PC-3 (cell line): Measurements from ENCODE around the gene PTCH1. TPM values are rescaled to one million over a fixed set of nuclear protein-coding genes. Genes with fewer than 3 reads are reported as not detected.

Experiments
- ATAC-seq: fragments of 200-7000 bp; cut with Tn5 transposase; 2 replicates; pipeline ENCODE4 v1.9.1; 2020; ENCODE audit warnings: mild to moderate bottlenecking, moderate library complexity
- BruUV-seq: library from RNA; stranded (reverse); fragments of 400-500 nt; replicated peaks from 2 replicates; lab custom pipeline; 2021; lab: Mats Ljungman, UMichigan
- CTCF ChIA-PET: fragments of 300-600 bp; sonication (Branson Sonifier 250); formaldehyde crosslinking; loops from one replicate; lab custom pipeline; 2022; ENCODE audit warnings: antibody characterized with exemption; lab: Charles Lee
- POLR2A ChIA-PET: fragments of 300-600 bp; sonication (Branson Sonifier 250); formaldehyde crosslinking; loops from one replicate; lab custom pipeline; 2022; ENCODE audit warnings: antibody characterized with exemption; ENCODE audit not compliant: unreplicated experiment; lab: Charles Lee
- DNase-seq: peaks from one replicate; pipeline ENCODE4 v3.0.0-alpha.2; 2015
- H2AFZ ChIP-seq: fragments of 300-600 bp; sonication (generic); 2 replicates; pipeline ENCODE4 v1.6.0; 2016; ENCODE audit warnings: antibody characterized with exemption, low read length
- H3F3A ChIP-seq: fragments of 300-600 bp; sonication (generic); one replicate; pipeline ENCODE4 v1.6.0; 2017; ENCODE audit warnings: antibody characterized with exemption, low read length, control low read depth, mild to moderate bottlenecking; ENCODE audit not compliant: unreplicated experiment
- H3K27ac ChIP-seq: fragments of 300-600 bp; sonication (generic); 2 replicates; pipeline ENCODE4 v1.5.1; 2016; ENCODE audit warnings: mild to moderate bottlenecking, low read length
- H3K27me3 ChIP-seq: fragments of 300-600 bp; sonication (generic); 2 replicates; pipeline ENCODE4 v1.6.1; 2016; ENCODE audit warnings: low read length, mixed read lengths
- H3K36me3 ChIP-seq: fragments of 300-600 bp; sonication (generic); 2 replicates; pipeline ENCODE4 v1.6.1; 2016; ENCODE audit warnings: low read depth, mixed run types, low read length, mixed read lengths
- H3K4me1 ChIP-seq: fragments of 300-600 bp; sonication (generic); 2 replicates; pipeline ENCODE4 v1.5.1; 2016; ENCODE audit warnings: low read length; ENCODE audit not compliant: insufficient read depth
- H3K4me2 ChIP-seq: fragments of 300-600 bp; sonication (generic); 2 replicates; pipeline ENCODE4 v1.6.0; 2016; ENCODE audit warnings: low read length
- H3K4me3 ChIP-seq: fragments of 300-600 bp; sonication (generic); 2 replicates; pipeline ENCODE4 v1.5.1; 2016; ENCODE audit warnings: mild to moderate bottlenecking, low read length, mixed read lengths
- H3K79me2 ChIP-seq: fragments of 300-600 bp; sonication (generic); 2 replicates; pipeline ENCODE4 v1.6.1; 2017; ENCODE audit warnings: low read length, mixed read lengths
- H3K9ac ChIP-seq: fragments of 300-600 bp; sonication (generic); 2 replicates; pipeline ENCODE4 v1.6.0; 2016; ENCODE audit warnings: mild to moderate bottlenecking, low read length
- H3K9me2 ChIP-seq: fragments of 300-600 bp; sonication (generic); replicated peaks from 2 replicates; pipeline ENCODE4 v1.6.1; 2016; ENCODE audit warnings: mixed run types, low read length, mixed read lengths
- H3K9me3 ChIP-seq: fragments of 300-600 bp; sonication (generic); 2 replicates; pipeline ENCODE4 v1.6.1; 2016; ENCODE audit warnings: low read length, mixed read lengths
- H4K20me1 ChIP-seq: fragments of 300-600 bp; sonication (generic); 2 replicates; pipeline ENCODE4 v1.6.1; 2016; ENCODE audit warnings: low read length, mixed read lengths
- CTCF ChIP-seq: fragments of 300-600 bp; sonication (generic); conservative IDR thresholded peaks from 2 replicates; pipeline ENCODE4 v1.5.1; 2017; ENCODE audit warnings: antibody characterized with exemption, low read depth, mild to moderate bottlenecking, low read length
- EZH2 ChIP-seq: fragments of 300-600 bp; sonication (generic); IDR thresholded peaks from one replicate; pipeline ENCODE4 v1.6.1; 2017; ENCODE audit warnings: antibody characterized with exemption, mild to moderate bottlenecking, low read length; ENCODE audit not compliant: unreplicated experiment
- EZH2phosphoT487 ChIP-seq: fragments of 300-600 bp; sonication (generic); IDR thresholded peaks from 2 replicates; pipeline ENCODE4 v1.6.1; 2018; ENCODE audit warnings: mild to moderate bottlenecking, antibody characterized with exemption, low read length, borderline replicate concordance
- intact Hi-C: fragments of 100-400 bp; cut with micrococcal nuclease; formaldehyde crosslinking; loops from 2 replicates; pipeline ENCODE4 v1.9.0; 2023
- total RNA-seq: library from RNA; depleted of rRNA; stranded (reverse); fragments of >200 nt; gene quantifications from 2 replicates; pipeline ENCODE4 v1.2.3, GENCODE V29; 2014

The PTCH1 gene
- total RNA-seq, 1 experiment from 2014 or later, result 0.77 TPM

- intact Hi-C loops, result loop anchor here (2.0 kb wide), 2 partner anchors 79 to 109 kb away; partner anchors contain the start of gene FANCC
- Histone ChIP-seq H3K9ac (peak overlapping the region; percentile 90), H2AFZ (peak overlapping the region; percentile 73), H3K27me3 (no peaks in the 10 kb centered on the region), H3K4me3 (peak overlapping the region; percentile 88), H3K36me3 (peaks cover 19% of the 10 kb centered on the region), H3K4me2 (peak overlapping the region; percentile 99), H4K20me1 (no peaks in the 10 kb centered on the region), H3F3A (peaks cover 5% of the 10 kb centered on the region), H3K79me2 (no peaks in the 10 kb centered on the region), H3K9me3 (no peaks in the 10 kb centered on the region), H3K27ac (peak overlapping the region; percentile 76), H3K9me2 (no peaks in the 10 kb centered on the region), H3K4me1 (peaks cover 4% of the 10 kb centered on the region)
- peak; percentile 57 for ATAC-seq
- DNase-seq, result peak; percentile 55
- ChIA-PET CTCF (interaction anchor here (0.6 kb wide), 1 partner anchor 122 kb away, joined by 3 read pairs; no protein-coding TSS in a partner anchor), POLR2A (no interaction called here)
- TF ChIP-seq CTCF, result no peak
- TF ChIP-seq EZH2phosphoT487, result no peak
- no peak for TF ChIP-seq EZH2
- BruUV-seq, result TSS peak; percentile 89
Observed at GRCh38 chr9:95425910-95426551, 90.7 kb downstream of the PTCH1 start.

GRCh38 chr9:95422650-95423049 is 94.1 kb downstream of the PTCH1 start:
- H3K79me2 ChIP-seq, result no peaks in the 10 kb centered on the region
- H3K36me3 ChIP-seq, result peaks cover 19% of the 10 kb centered on the region
- H3K27me3 ChIP-seq, result no peaks in the 10 kb centered on the region
- H3F3A ChIP-seq, result peaks cover 5% of the 10 kb centered on the region
- no peak for TF ChIP-seq EZH2
- TF ChIP-seq EZH2phosphoT487, result no peak
- TF ChIP-seq CTCF, result no peak
- peaks cover 4% of the 10 kb centered on the region for H3K4me1 ChIP-seq
- no peak overlapping the region for H3K9ac ChIP-seq
- H3K27ac ChIP-seq, result no peak overlapping the region
- no peaks in the 10 kb centered on the region for H4K20me1 ChIP-seq
- no peak overlapping the region for H3K4me2 ChIP-seq
- ATAC-seq (no peak), DNase-seq (no peak)
- no TSS peak for BruUV-seq
- intact Hi-C loops, result no loop called here
- no peak overlapping the region for H2AFZ ChIP-seq
- no peaks in the 10 kb centered on the region for H3K9me3 ChIP-seq
- no peaks in the 10 kb centered on the region for H3K9me2 ChIP-seq
- ChIA-PET CTCF (no interaction called here), POLR2A (no interaction called here)
- no peak overlapping the region for H3K4me3 ChIP-seq

GRCh38 chr9:95420518-95420917 is 96.3 kb downstream of the PTCH1 start:
- Histone ChIP-seq H3K27me3 (no peaks in the 10 kb centered on the region), H3F3A (no peaks in the 10 kb centered on the region), H3K4me1 (peaks cover 1% of the 10 kb centered on the region), H3K4me2 (no peak overlapping the region), H4K20me1 (no peaks in the 10 kb centered on the region), H3K36me3 (peaks cover 19% of the 10 kb centered on the region), H3K9me2 (no peaks in the 10 kb centered on the region), H3K79me2 (no peaks in the 10 kb centered on the region), H3K9me3 (no peaks in the 10 kb centered on the region), H3K4me3 (no peak overlapping the region), H3K9ac (no peak overlapping the region), H2AFZ (no peak overlapping the region), H3K27ac (no peak overlapping the region)
- ChIA-PET CTCF (no interaction called here), POLR2A (no interaction called here)
- DNase-seq, result no peak
- intact Hi-C loops, result no loop called here
- BruUV-seq, result no TSS peak
- TF ChIP-seq EZH2, result no peak
- no peak for TF ChIP-seq CTCF
- no peak for TF ChIP-seq EZH2phosphoT487
- no peak for ATAC-seq
